CD4-positive, alpha-beta memory T cell (primary cell): ENCODE data around the gene FAM47E. TPM values are rescaled to one million over a fixed set of nuclear protein-coding genes. Genes with fewer than 3 reads are reported as not detected.
A peak's percentile ranks its signal among the peaks of the same experiment; 100 is the strongest.

Experiments
- CTCF ChIA-PET: fragments of 350-600 bp; sonication (Branson Sonifier 250); formaldehyde crosslinking; loops from one replicate; lab custom pipeline; 2021; ENCODE audit warnings: inconsistent platforms; ENCODE audit not compliant: partially characterized antibody; lab: Charles Lee
- POLR2A ChIA-PET: fragments of 350-600 bp; sonication (Branson Sonifier 250); formaldehyde crosslinking; loops from one replicate; lab custom pipeline; 2021; ENCODE audit not compliant: partially characterized antibody; lab: Charles Lee
- DNase-seq, 5 donors: peaks; one replicate each; pipeline versions ENCODE4 v3.0.0 to v3.0.0-alpha.2; 2020 to 2022; ENCODE audit warnings: mixed read lengths in 1 of 5
- H3K27ac ChIP-seq: one replicate; pipeline ENCODE4 v1.7.0; 2013; ENCODE audit warnings: low read depth, low read length
- H3K27me3 ChIP-seq: 2 replicates; pipeline ENCODE4 v1.7.0; 2013; ENCODE audit warnings: mild to moderate bottlenecking, low read length, moderate library complexity; ENCODE audit not compliant: insufficient read depth
- H3K36me3 ChIP-seq: 2 replicates; pipeline ENCODE4 v1.7.0; 2013; ENCODE audit warnings: mild to moderate bottlenecking, low read length, moderate library complexity; ENCODE audit not compliant: insufficient read depth
- H3K4me1 ChIP-seq: 2 replicates; pipeline ENCODE4 v1.7.0; 2013; ENCODE audit warnings: mild to moderate bottlenecking, low read length, moderate library complexity; ENCODE audit not compliant: insufficient read depth
- H3K4me3 ChIP-seq, 2 donors: one replicate each; pipeline ENCODE4 v1.7.0; 2013; ENCODE audit warnings: low read length in 2 of 2, mild to moderate bottlenecking in 1 of 2
- H3K9me3 ChIP-seq, 2 donors: one replicate each; pipeline ENCODE4 v1.7.0; 2013; ENCODE audit warnings: low read length in 2 of 2, control low read depth in 1 of 2; ENCODE audit not compliant: control insufficient read depth in 1 of 2
- H3K27ac Mint-ChIP-seq, 7 donors: one replicate each; pipeline ENCODE4 v1.8.0; 2020 to 2021; ENCODE audit warnings: mixed read lengths in 7 of 7, mild to moderate bottlenecking in 6 of 7, inconsistent platforms in 3 of 7, moderate library complexity in 3 of 7
- H3K27me3 Mint-ChIP-seq, 2 donors: one replicate each; pipeline ENCODE4 v1.8.0; 2020 to 2021; ENCODE audit warnings: mixed read lengths in 2 of 2
- H3K36me3 Mint-ChIP-seq, 2 donors: one replicate each; pipeline ENCODE4 v1.8.0; 2020 to 2021; ENCODE audit warnings: mixed read lengths in 2 of 2, inconsistent platforms in 1 of 2, mild to moderate bottlenecking in 1 of 2
- H3K4me1 Mint-ChIP-seq, 4 donors: one replicate each; pipeline ENCODE4 v1.8.0; 2020 to 2021; ENCODE audit warnings: mixed read lengths in 4 of 4, mild to moderate bottlenecking in 1 of 4
- H3K4me3 Mint-ChIP-seq, 8 donors: one replicate each; pipeline ENCODE4 v1.8.0; 2020 to 2021; ENCODE audit warnings: mixed read lengths in 8 of 8, mild to moderate bottlenecking in 7 of 8, moderate library complexity in 6 of 8, inconsistent platforms in 3 of 8
- H3K9me3 Mint-ChIP-seq, 8 donors: one replicate each; pipeline ENCODE4 v1.8.0; 2020 to 2021; ENCODE audit warnings: mixed read lengths in 8 of 8, mild to moderate bottlenecking in 5 of 8, inconsistent platforms in 3 of 8, moderate library complexity in 1 of 8
- intact Hi-C: fragments of 100-400 bp; cut with micrococcal nuclease; formaldehyde crosslinking; loops from one replicate; pipeline ENCODE4 v1.15.1; 2023
- polyA plus RNA-seq, 2 donors: library from polyadenylated mRNA; unstranded; fragments of 300-500 nt; fragmentation: Illumina TruSeq; gene quantifications; one replicate each; pipeline ENCODE4 v1.2.3, GENCODE V29; 2021
- total RNA-seq, 2 experiments: library from RNA; stranded (reverse); gene quantifications; one replicate each; pipeline ENCODE4 v1.2.3, GENCODE V29; 2021

The FAM47E gene
- total and polyA plus RNA-seq, 4 experiments from 2014 or later = 0.18 to 0.64 TPM; not detected in 2

DNA sequence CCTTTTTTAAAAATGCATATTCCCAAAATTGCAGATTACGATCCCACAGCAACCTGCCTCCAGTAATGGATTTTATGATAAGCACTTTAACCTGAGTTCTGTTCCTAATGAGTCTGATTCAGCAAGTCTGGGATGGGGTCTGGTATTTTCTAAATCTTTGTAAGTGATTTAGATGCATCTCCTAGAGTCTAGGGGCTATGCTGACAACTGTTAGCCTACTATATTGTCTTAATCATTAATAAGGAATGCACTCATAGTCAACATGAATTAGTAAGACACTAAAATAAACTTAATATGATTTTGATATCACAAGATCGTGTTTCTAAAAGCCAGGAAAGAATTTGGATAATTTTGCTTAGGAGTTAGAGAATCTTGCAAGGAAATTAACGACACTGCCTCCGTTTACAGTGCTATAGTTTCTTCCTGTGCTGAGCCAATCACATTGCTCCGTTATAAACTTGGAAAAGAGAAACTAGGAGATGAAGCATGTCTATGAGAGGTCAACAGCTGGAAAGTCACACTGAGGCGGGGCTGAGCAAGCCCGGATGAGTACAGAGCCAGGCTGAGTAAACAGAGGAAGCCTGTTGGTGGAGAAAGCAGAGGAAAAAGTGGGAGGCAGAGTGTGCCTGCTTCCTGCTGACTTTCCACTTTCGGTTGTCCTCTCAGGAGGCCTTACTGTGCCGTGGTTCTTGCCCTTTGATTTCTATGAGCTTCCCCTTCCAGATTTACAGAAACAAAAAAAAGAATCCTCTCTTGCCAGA is 43.3 kb upstream of the FAM47E start:
- Mint-ChIP-seq H3K4me1 (peaks cover 46 to 77% (median 61%) of the 10 kb centered on the region in 4 donors), H3K36me3 (peaks cover 0 to 8% of the 10 kb centered on the region in 2 donors), H3K27me3 (no peaks in the 10 kb centered on the region), H3K27ac (peak overlapping the region in 4 of 7 donors; percentile 9 to 44 (median 37)), H3K9me3 (no peaks in the 10 kb centered on the region), H3K4me3 (no peak overlapping the region)
- intact Hi-C loops = no loop called here
- DNase-seq = no peak
- H3K36me3 ChIP-seq = no peaks in the 10 kb centered on the region
- peaks cover 30% of the 10 kb centered on the region for H3K4me1 ChIP-seq
- H3K27me3 ChIP-seq = no peaks in the 10 kb centered on the region
- no peak overlapping the region for H3K27ac ChIP-seq
- no peaks in the 10 kb centered on the region for H3K9me3 ChIP-seq
- no peak overlapping the region for H3K4me3 ChIP-seq
- ChIA-PET POLR2A (no interaction called here), CTCF (interaction anchor here (1.0 to 2.8 kb wide), 2 partner anchors 28 to 29 kb away, joined by 3 to 10 read pairs; no protein-coding TSS in a partner anchor)

DNA sequence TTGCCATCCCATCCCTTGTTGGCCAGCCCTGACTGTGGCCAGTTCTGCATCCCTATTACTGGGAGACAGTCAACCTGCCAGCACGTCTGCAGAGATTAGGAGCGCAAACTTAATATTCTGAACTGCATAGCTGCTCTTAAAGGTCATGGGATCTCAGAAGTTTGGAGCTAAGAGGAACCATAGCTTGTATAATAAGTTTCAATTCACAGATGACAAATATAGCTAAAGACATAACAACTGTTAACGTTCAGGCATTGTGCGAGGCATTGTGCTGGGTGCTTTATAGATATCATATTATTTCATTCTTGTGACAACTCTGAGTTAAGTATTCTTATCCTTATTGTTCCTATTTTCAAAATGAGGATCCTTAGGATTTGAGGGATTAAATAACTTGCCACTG is 41.6 kb upstream of the FAM47E start:
- Mint-ChIP-seq H3K36me3 (peaks cover 0 to 8% of the 10 kb centered on the region in 2 donors), H3K4me3 (no peak overlapping the region), H3K27ac (peak overlapping the region in 3 of 7 donors; percentile 11 to 47 (median 39)), H3K4me1 (peaks cover 50 to 82% (median 63%) of the 10 kb centered on the region in 4 donors), H3K9me3 (no peaks in the 10 kb centered on the region), H3K27me3 (no peaks in the 10 kb centered on the region)
- Histone ChIP-seq H3K27me3 (no peaks in the 10 kb centered on the region), H3K36me3 (no peaks in the 10 kb centered on the region), H3K27ac (no peak overlapping the region), H3K9me3 (no peaks in the 10 kb centered on the region), H3K4me1 (peaks cover 40% of the 10 kb centered on the region), H3K4me3 (no peak overlapping the region)
- no peak for DNase-seq
- CTCF ChIA-PET = interaction anchor here (1.7 to 2.8 kb wide), 2 partner anchors 30 to 169 kb away, joined by 6 to 10 read pairs; no protein-coding TSS in a partner anchor
- POLR2A ChIA-PET = interaction anchor here (1.4 to 1.7 kb wide), 2 partner anchors 10 to 61 kb away, joined by 4 read pairs; no protein-coding TSS in a partner anchor
- intact Hi-C loops = loop anchor here (5.0 kb wide), 3 partner anchors 97 to 867 kb away; partner anchors contain the start of genes CCNI, RCHY1, STBD1 and THAP6

DNA sequence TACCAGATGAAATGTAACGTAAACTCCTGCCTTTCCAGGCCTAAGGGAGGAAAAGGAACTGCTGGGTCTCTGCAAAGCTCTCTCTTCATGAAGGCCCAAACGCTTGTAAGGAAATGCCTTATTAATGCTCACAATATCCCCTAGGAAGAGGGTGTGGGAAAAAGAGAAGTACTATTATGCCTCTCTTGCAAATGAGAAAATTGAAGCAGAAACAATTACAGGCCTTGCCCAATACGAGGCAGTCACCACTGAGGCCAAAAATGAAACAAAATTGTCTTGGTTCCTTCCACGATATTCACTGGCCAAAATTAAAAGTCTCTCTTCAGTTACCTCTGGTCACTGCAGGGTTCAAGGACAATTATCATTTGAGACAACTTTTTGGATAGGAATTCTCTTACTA is 41.1 kb upstream of the FAM47E start:
- Mint-ChIP-seq H3K27me3 (no peaks in the 10 kb centered on the region), H3K4me1 (peaks cover 51 to 86% (median 66%) of the 10 kb centered on the region in 4 donors), H3K4me3 (no peak overlapping the region), H3K27ac (peak overlapping the region in 2 of 7 donors; percentile 58 to 62), H3K9me3 (no peaks in the 10 kb centered on the region), H3K36me3 (peaks cover 0 to 8% of the 10 kb centered on the region in 2 donors)
- no peak overlapping the region for H3K27ac ChIP-seq
- H3K9me3 ChIP-seq = no peaks in the 10 kb centered on the region
- no peaks in the 10 kb centered on the region for H3K27me3 ChIP-seq
- peaks cover 45% of the 10 kb centered on the region for H3K4me1 ChIP-seq
- no peak overlapping the region for H3K4me3 ChIP-seq
- ChIA-PET CTCF (interaction anchor here (1.7 to 2.8 kb wide), 3 partner anchors 30 to 168 kb away, joined by 6 to 10 read pairs (median 6); no protein-coding TSS in a partner anchor), POLR2A (interaction anchor here (1.4 to 1.7 kb wide), 3 partner anchors 11 to 62 kb away, joined by 3 to 4 read pairs (median 4); no protein-coding TSS in a partner anchor)
- DNase-seq = no peak
- intact Hi-C loops = loop anchor here (5.0 kb wide), 3 partner anchors 97 to 867 kb away; partner anchors contain the start of genes CCNI, RCHY1, STBD1 and THAP6
- no peaks in the 10 kb centered on the region for H3K36me3 ChIP-seq

DNA sequence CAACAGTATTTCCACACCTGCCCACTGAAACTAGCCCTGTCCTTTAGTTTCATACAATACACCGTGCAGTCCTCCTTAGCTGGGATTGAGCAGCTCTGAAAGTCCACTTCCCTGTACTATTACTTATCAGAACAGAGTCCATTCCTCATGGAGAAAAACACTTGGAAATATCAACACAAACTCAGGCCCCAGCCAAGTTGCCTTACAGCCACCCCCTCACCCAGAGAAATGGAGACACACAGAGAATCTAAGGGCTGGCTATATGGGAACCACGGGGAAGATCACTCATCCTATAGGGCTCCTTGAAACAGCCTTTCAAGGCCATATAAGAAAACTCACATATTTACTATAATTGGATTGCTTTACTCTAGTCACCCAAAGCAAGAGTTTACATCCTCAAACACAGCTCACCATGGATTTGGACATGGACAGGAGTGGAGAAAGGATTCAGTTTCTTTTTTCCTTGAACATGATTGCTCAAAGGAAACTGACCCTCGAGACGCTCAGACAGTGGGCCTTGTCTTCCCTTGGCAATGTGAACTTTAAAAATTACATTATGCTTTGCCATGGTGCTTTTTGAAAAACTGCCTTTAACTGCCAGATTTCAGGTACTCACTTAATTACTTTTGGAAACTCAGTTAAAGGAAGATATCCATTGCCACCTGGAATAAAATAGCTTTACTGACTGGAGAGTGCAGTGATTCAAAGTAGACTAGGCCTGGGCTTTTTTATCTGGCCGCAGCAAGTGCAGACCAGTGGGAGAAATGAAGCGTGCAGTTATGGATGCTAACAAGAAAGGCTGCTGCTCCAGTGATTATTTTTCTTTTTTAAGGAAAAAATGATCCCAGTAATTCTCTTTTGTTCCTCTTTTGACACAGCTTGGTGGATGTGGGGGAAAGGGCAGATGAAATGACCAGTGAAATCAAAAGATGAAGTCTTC is 39.5 kb upstream of the FAM47E start:
- H3K27ac ChIP-seq = peak overlapping the region; percentile 84
- peaks cover 0 to 8% of the 10 kb centered on the region in 2 donors for H3K36me3 Mint-ChIP-seq
- no peaks in the 10 kb centered on the region for H3K27me3 Mint-ChIP-seq
- no peaks in the 10 kb centered on the region for H3K9me3 Mint-ChIP-seq
- no peaks in the 10 kb centered on the region for H3K36me3 ChIP-seq
- CTCF ChIA-PET = interaction anchor here (1.1 to 4.9 kb wide), 5 partner anchors 29 to 166 kb away, joined by 3 to 31 read pairs (median 6); no protein-coding TSS in a partner anchor
- intact Hi-C loops = loop anchor here (2.0 to 5.0 kb wide), 5 partner anchors 31 to 945 kb away; partner anchors contain the start of genes CCNG2, CCNI, RCHY1 and STBD1
- no peaks in the 10 kb centered on the region for H3K9me3 ChIP-seq
- POLR2A ChIA-PET = interaction anchor here (1.1 to 3.1 kb wide), 6 partner anchors 12 to 487 kb away, joined by 3 to 24 read pairs (median 6); partner anchors contain the start of genes NUP54, STBD1 and USO1
- peaks cover 45% of the 10 kb centered on the region for H3K4me1 ChIP-seq
- no peak for DNase-seq
- H3K4me3 ChIP-seq = peak overlapping the region in 1 of 2 donors; percentile 90
- peak overlapping the region; percentile 89 to 95 (median 92) for H3K4me3 Mint-ChIP-seq
- H3K27ac Mint-ChIP-seq = peak overlapping the region; percentile 92 to 98 (median 97)
- no peaks in the 10 kb centered on the region for H3K27me3 ChIP-seq
- peaks cover 48 to 83% (median 58%) of the 10 kb centered on the region in 4 donors for H3K4me1 Mint-ChIP-seq

DNA sequence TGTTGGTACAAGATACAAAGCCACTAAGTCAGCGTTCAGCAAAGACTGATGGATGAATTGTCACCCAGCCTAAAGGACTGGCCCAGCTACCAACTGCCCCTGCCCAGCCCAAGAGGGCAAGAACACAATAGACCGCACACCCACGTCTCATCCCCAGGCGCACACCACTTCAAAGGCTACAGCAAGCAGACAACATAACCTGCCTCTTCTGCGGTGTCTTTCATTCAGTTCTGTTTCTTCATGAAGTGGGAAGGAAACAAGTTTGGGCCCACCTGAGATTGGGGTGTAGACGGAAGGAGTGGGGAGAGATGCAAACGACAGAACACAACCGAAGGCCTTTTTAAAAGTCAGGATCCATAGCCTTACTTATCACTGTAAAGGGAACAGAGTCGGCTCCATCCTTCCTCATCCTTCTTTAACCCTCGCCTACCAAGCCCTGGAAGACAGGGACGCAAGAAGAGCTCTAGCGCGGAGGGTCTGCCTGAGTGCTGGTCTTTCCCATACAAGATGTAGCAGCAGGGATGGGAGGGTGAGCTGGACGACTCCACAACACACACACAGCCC is 38.6 kb upstream of the FAM47E start:
- Histone ChIP-seq H3K36me3 (no peaks in the 10 kb centered on the region), H3K27me3 (no peaks in the 10 kb centered on the region), H3K9me3 (no peaks in the 10 kb centered on the region), H3K4me1 (peaks cover 45% of the 10 kb centered on the region), H3K27ac (peak overlapping the region; percentile 84), H3K4me3 (peak overlapping the region; percentile 77 to 90)
- peak; percentile 66 to 76 (median 68) for DNase-seq
- ChIA-PET CTCF (interaction anchor here (1.1 to 4.9 kb wide), 4 partner anchors 28 to 165 kb away, joined by 3 to 31 read pairs (median 6); no protein-coding TSS in a partner anchor), POLR2A (interaction anchor here (0.9 to 3.1 kb wide), 11 partner anchors 9 to 746 kb away, joined by 3 to 24 read pairs (median 4); partner anchors contain the start of genes NAAA, NUP54, STBD1 and USO1)
- H3K9me3 Mint-ChIP-seq = no peaks in the 10 kb centered on the region
- no peaks in the 10 kb centered on the region for H3K27me3 Mint-ChIP-seq
- H3K4me1 Mint-ChIP-seq = peaks cover 44 to 79% (median 54%) of the 10 kb centered on the region in 4 donors
- H3K36me3 Mint-ChIP-seq = peaks cover 0 to 8% of the 10 kb centered on the region in 2 donors
- intact Hi-C loops = loop anchor here (1.0 to 5.0 kb wide), 6 partner anchors 15 to 944 kb away; partner anchors contain the start of genes CCNG2, CCNI, RCHY1 and STBD1
- H3K27ac Mint-ChIP-seq = peak overlapping the region; percentile 92 to 98 (median 97)
- H3K4me3 Mint-ChIP-seq = peak overlapping the region; percentile 89 to 95 (median 92)
